AG09309 (cell line): ENCODE results near the gene OVOL2.

Experiments used
- DNase-seq: peaks from one replicate; pipeline ENCODE4 v3.0.0-alpha.2; 2010; ENCODE audit warnings: low read depth
- H3K4me3 ChIP-seq: 2 replicates; pipeline ENCODE4 v1.5.1; 2011; ENCODE audit warnings: mild to moderate bottlenecking, low read depth, low read length, moderate library complexity; ENCODE audit not compliant: control insufficient read depth
- TF ChIP-seq, protein P1 (sequence below): IDR thresholded peaks from 2 replicates; pipeline ENCODE4 v1.5.1; 2011; ENCODE audit warnings: mild to moderate bottlenecking, low read depth, low read length, inconsistent platforms; ENCODE audit not compliant: insufficient read depth, control insufficient read depth; ENCODE audit errors: missing control alignments

Gene OVOL2

DNA sequence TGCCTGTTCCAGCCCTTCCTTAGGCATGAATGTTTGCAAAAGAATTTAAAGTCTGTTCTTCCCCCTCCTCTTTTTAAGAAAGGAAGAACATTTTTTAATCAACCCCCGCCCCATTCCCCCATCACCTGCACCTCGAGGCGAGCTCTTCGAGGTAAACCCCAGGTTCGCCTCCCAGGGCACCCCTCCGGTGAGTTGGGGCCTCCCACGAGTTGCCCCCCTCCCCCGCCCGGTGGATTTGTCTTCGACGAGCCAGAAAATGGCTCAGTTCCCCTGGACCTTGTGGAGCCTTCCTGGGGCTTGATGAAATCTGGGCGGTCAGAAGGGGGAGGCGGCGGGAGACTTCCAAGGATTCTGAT is 256 bp upstream of the OVOL2 start:
- no peak for DNase-seq
- no peak overlapping the region for H3K4me3 ChIP-seq
- TF ChIP-seq, protein P1, sequence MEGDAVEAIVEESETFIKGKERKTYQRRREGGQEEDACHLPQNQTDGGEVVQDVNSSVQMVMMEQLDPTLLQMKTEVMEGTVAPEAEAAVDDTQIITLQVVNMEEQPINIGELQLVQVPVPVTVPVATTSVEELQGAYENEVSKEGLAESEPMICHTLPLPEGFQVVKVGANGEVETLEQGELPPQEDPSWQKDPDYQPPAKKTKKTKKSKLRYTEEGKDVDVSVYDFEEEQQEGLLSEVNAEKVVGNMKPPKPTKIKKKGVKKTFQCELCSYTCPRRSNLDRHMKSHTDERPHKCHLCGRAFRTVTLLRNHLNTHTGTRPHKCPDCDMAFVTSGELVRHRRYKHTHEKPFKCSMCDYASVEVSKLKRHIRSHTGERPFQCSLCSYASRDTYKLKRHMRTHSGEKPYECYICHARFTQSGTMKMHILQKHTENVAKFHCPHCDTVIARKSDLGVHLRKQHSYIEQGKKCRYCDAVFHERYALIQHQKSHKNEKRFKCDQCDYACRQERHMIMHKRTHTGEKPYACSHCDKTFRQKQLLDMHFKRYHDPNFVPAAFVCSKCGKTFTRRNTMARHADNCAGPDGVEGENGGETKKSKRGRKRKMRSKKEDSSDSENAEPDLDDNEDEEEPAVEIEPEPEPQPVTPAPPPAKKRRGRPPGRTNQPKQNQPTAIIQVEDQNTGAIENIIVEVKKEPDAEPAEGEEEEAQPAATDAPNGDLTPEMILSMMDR: no peak

DNA sequence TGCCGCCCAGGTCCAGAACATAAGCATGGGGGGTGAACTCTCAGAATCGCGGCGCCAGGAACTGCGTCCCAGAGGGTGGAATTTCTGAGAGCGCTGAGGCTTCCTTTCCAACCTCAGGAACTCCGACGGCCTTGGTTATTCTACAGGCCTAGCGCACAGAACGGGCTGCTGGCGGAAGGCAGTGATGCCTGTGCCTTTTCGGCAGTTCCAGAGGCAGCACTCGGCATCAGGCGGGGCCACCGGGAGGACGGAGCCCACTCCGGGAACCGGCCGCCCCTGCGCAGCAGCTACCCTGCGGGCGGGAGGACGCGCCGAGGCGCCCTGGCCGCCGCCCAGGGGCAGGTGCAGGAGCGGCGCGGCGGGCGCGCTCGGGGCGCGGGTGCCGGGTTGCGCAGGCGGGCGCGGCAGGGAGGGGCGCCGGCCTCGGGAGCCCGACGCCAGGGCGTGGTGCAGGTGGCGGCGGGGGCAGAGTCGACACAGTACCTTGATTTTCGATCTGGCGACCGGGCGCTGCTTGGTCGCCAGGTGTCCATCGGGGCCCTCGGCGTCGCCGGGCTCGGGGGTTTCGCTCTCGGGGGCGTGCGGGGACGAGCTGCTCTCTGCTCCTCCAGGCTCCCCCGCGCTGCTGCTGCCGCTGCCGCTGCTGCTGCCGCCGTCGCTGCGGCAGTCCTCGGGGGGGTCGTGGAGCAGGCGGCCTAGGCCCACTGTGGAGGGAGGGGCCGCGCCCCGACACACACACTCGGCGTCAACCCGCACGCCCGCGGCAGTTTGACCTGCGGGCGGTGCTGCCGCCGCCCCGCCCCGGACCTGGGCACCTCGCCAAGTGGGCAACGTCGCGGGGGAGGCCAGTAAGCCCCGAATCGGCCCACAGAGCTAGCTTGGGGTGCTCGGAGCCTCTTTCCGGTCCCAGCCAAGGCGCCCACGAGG is 1.3 kb downstream of the OVOL2 start:
- DNase-seq: no peak
- no peak overlapping the region for H3K4me3 ChIP-seq

DNA sequence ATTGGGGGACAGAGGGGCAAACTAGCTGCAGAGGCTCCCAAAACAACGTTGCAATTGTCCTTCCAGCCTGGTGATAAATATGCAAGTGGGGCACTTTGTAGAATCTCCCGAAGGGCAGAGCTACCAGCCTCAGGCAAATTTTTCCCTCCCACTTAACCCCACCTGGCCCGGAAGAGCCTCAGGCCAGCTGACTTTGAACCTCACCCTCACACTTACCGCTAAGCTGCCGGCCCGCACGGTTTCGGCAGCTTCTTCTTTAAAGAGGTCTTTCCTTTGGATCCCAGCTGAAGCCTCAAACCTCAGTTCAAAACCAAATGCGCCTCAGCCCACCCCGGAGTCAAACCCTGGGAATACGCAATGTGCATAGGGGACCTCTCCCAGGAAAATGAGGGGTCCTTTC is 2.5 kb downstream of the OVOL2 start:
- TF ChIP-seq, protein P1: no peak
- DNase-seq: no peak
- H3K4me3 ChIP-seq: no peak overlapping the region

More for the DNA sequence above, 1.3 kb downstream of the OVOL2 start:
- TF ChIP-seq, protein P1: no peak

DNA sequence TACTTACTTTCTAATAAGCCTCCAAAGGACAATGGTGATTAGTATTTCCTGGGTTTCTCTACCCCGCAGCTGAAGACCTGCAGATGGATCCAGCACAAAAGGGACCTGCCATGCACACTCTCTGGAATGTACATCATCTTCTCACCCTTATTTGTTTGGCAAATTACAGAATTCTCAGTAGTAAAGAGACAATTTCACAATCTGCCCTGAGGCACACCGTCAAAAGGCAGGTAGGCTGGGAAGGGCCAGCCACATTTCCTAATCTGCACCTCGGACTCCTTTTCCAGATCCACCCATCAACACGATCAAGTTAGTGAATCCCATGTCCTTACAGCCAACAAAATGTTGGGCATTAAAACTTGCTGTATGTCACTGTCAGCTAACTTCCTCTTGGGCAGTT is 4.9 kb downstream of the OVOL2 start:
- DNase-seq: no peak
- TF ChIP-seq, protein P1: no peak
- no peak overlapping the region for H3K4me3 ChIP-seq

DNA sequence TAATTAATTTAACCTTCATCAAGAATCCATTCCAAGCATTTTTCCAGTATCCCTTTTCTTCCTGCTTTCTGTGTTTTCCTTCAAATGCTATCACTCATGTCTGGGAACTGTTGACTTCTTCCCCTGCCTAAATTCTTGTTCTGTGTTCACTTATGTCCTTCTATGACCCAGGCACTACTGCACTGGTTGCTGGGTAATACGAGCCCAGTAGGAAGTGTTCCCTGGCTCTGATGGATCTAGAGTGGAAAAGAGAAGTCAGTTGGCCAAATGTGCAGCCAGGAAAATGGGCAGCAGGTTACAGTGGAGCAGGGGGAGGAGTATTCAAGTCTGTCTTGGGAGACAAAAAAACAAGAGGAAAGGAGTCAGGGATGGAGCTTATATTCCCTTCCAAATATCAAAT is 7.1 kb downstream of the OVOL2 start:
- H3K4me3 ChIP-seq: no peak overlapping the region
- DNase-seq: no peak
- TF ChIP-seq, protein P1: no peak

DNA sequence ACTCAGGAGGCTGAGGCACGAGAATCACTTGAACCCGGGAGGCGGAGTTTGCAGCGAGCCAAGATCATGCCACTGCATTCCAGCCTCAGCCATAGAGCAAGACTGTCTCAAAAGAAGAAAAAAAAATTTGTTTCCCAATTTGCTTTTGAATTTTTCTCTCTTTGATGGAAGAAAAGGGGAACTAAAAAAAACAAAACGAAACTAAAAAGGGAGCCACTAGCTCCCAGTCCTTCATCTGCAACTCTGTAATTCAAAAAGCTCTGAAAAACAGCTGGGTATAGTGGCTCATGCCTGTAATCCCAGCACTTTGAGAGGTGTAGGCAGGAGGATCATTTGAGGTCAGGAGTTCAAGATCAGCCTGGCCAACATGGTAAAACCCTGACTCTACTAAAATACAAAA is 9.5 kb downstream of the OVOL2 start:
- no peak overlapping the region for H3K4me3 ChIP-seq
- no peak for DNase-seq
- TF ChIP-seq, protein P1: no peak
